Activated T-cell treated with anti-CD3 and anti-CD28 coated beads, Interleukin-2, amount 50 U/mL, for 72 hours (primary cell): ENCODE measurements around the gene FGG. TPM values are rescaled to one million over a fixed set of nuclear protein-coding genes. Genes with fewer than 3 reads are reported as not detected.
"Not testable (repeated sequence)": the region's sequence is repeated elsewhere in the genome, so short reads cannot be mapped to it uniquely, and the experiment has no call there.

Source experiments
- ATAC-seq, 2 donors: fragments of 150-1000 bp; cut with Tn5 transposase; replicated peaks in 1 of 2; 2 replicates each; pipeline ENCODE4 v1.10.0; 2021; ENCODE audit warnings: moderate library complexity in 2 of 2, mild to moderate bottlenecking in 1 of 2
- DNase-seq, 2 donors: peaks; one replicate each; pipeline ENCODE4 v3.0.0; 2021 to 2022; ENCODE audit warnings: mixed read lengths in 1 of 2
- H3K27ac Mint-ChIP-seq: one replicate; pipeline ENCODE4 v1.8.0; 2022; ENCODE audit warnings: mild to moderate bottlenecking, moderate library complexity, mixed read lengths
- H3K27me3 Mint-ChIP-seq: one replicate; pipeline ENCODE4 v1.8.0; 2022; ENCODE audit warnings: low read depth, mixed read lengths
- H3K36me3 Mint-ChIP-seq, 2 donors: one replicate each; pipeline ENCODE4 v1.8.0; 2022; ENCODE audit warnings: mixed read lengths in 2 of 2, mild to moderate bottlenecking in 1 of 2; ENCODE audit not compliant: insufficient read depth in 2 of 2
- H3K4me1 Mint-ChIP-seq: one replicate; pipeline ENCODE4 v1.8.0; 2022; ENCODE audit warnings: low read depth, mixed read lengths
- H3K4me3 Mint-ChIP-seq, 2 donors: one replicate each; pipeline ENCODE4 v1.8.0; 2022; ENCODE audit warnings: mild to moderate bottlenecking in 2 of 2, mixed read lengths in 2 of 2, moderate library complexity in 2 of 2
- H3K9me3 Mint-ChIP-seq, 2 donors: one replicate each; pipeline ENCODE4 v1.8.0; 2022; ENCODE audit warnings: mixed read lengths in 2 of 2
- total RNA-seq, 2 donors: library from RNA; stranded (reverse); gene quantifications; one replicate each; pipeline ENCODE4 v1.2.3, GENCODE V29; 2022

FGG gene
- total RNA-seq, 2 donors from 2014 or later = not detected

DNA sequence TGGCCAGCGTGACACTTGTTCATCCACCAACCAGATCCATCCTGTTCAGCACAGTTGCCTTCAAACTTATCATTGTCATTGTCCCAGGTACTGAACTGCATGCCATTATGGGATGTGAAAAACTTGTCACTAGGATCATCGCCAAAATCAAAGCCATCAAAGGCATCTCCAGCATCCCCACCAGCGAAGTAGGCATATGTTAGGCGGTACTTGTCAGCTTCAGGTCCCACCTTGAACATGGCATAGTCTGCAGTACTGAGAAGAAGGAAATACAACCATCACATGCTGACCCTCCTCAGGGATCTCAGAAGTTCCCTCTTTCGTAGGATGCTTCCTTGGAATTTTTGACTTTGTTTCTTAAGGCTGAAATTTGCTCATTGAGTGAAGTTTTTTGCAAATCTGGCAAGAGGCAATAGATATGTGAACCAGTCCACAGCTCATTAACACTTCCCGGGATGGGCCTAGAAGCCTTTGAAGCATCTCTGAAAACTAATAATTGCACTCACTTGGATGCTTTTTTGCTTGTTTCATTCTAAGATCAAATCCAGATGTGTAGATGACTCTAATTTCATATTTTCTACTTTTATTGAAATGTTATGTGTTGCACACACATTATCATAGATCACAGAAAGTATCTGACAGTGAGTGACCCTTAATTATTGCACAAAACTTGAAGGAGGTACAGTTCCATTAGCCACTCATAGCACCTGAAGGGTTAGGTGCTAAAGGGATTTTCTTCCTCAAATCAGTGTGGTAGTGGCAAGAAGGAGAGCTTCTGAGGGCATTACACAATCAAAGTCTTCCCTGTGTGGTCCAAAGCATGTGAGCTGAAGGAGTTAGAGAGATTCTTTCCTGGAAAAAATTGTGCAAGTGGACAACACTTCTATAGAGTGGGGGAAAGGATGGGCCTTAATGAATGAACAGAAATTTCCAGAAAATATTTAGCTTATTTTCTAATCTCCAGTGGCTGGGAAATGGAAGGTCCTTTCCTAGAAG, 5.4 kb downstream of the FGG start:
- Mint-ChIP-seq H3K4me1 (no peaks in the 10 kb centered on the region), H3K27ac (no peak overlapping the region), H3K4me3 (no peak overlapping the region), H3K9me3 (no peaks in the 10 kb centered on the region), H3K36me3 (no peaks in the 10 kb centered on the region), H3K27me3 (peaks cover 25% of the 10 kb centered on the region)
- no peak for DNase-seq
- no peak for ATAC-seq

DNA sequence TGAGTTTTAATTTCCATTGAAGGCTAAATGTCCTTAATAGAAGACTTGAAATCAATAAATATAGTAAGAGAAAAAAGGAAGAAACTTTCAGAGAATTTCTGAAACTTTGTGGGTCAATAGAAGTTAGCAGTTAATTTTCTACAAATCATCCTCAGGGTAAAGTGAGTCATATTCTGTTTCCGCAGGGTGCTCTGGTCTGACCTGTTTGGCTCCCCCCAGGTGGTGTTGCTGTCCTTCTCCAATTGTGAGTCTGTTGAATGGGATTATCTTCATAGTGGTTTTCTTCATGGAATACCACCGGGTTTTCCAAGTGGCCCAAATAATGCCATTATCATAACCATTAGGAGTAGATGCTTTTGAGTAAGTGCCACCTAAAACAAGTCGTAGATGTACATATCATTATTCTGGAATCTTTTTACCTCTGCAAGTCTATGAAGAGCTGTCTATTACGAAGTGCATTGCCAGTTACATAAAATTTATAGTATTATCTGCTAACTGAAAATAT, 7.7 kb downstream of the FGG start:
- H3K4me1 Mint-ChIP-seq = no peaks in the 10 kb centered on the region
- no peaks in the 10 kb centered on the region for H3K36me3 Mint-ChIP-seq
- no peaks in the 10 kb centered on the region for H3K9me3 Mint-ChIP-seq
- ATAC-seq (no peak), DNase-seq (no peak)
- peaks cover 35% of the 10 kb centered on the region for H3K27me3 Mint-ChIP-seq
- no peak overlapping the region for H3K4me3 Mint-ChIP-seq
- no peak overlapping the region for H3K27ac Mint-ChIP-seq

DNA sequence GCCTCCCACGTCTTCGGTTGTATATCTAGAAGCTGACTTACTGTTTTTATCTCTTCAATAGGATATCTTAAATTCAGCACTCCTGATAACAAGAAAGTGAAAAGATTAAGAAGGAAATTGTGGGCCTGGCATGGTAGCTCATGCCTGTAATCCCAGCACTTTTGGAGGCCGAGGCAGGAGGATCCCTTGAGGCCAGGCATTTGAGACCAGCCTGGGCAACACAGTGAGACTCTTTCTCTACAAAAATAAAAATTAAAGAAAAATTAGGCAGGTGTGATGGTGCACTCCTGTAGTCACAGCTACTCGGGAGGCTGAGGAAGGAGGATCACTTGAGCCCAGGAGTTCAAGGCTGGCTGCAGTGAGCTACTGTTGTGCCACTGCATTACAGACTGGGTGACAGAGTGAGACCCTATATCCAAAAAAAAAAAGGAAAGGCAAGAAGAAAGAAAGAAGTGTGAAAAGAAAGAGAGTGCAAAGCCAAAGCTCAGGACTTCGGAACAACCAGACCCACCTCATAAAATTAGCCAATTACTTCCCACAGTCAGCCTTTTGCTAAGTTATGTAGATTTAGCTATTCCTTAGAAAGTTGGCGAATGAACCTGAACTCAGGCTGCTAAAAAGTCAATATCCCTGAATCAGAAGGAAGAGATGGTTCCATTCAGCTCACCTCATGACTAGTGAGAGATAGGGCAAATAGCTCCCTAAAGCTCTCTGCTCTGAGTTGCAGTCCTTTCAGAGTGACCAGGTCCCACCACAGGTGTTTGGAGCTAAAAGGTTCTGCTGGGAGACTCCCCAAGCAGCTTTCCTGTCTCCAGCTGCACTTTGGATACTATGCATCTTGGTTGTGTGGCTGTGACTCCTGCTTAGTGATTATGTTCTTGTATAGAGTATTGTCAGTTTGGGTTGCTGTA, 9.2 kb downstream of the FGG start:
- H3K9me3 Mint-ChIP-seq = no peaks in the 10 kb centered on the region
- no peak overlapping the region for H3K4me3 Mint-ChIP-seq
- DNase-seq = no peak
- H3K4me1 Mint-ChIP-seq = no peaks in the 10 kb centered on the region
- H3K27me3 Mint-ChIP-seq = peaks cover 30% of the 10 kb centered on the region
- H3K36me3 Mint-ChIP-seq = no peaks in the 10 kb centered on the region
- ATAC-seq = no peak
- no peak overlapping the region for H3K27ac Mint-ChIP-seq

DNA sequence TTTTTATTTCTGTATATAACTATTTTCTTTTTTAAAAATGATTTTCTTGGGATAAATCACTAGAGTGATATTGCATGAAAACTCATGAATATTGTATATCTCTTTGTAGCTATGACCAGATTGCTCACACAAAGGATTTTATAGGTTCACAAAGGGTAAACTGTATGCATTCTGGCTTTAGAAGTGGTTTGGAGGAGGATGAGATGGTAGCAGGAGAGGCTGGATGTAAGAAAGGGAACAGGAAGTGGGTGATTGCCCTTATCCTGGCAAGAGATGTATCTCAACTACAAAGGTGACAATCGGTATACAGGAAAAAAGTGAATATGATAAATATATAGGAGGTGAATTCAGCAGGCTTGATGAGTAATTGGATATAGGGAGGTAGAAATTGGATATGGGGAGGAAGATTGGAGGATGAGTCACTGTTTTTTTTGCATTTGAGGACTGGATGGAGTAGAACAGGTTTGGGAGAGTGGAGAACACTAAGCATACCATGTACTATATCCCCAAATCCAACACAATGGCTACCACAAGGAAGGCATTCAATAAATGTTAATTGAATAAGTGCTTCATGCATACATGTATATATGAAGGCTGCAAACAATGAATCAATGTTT, 9.9 kb downstream of the FGG start:
- Mint-ChIP-seq H3K27ac (no peak overlapping the region), H3K4me1 (no peaks in the 10 kb centered on the region), H3K9me3 (no peaks in the 10 kb centered on the region), H3K36me3 (no peaks in the 10 kb centered on the region), H3K27me3 (peaks cover 30% of the 10 kb centered on the region), H3K4me3 (no peak overlapping the region)
- DNase-seq (no peak), ATAC-seq (no peak)

DNA sequence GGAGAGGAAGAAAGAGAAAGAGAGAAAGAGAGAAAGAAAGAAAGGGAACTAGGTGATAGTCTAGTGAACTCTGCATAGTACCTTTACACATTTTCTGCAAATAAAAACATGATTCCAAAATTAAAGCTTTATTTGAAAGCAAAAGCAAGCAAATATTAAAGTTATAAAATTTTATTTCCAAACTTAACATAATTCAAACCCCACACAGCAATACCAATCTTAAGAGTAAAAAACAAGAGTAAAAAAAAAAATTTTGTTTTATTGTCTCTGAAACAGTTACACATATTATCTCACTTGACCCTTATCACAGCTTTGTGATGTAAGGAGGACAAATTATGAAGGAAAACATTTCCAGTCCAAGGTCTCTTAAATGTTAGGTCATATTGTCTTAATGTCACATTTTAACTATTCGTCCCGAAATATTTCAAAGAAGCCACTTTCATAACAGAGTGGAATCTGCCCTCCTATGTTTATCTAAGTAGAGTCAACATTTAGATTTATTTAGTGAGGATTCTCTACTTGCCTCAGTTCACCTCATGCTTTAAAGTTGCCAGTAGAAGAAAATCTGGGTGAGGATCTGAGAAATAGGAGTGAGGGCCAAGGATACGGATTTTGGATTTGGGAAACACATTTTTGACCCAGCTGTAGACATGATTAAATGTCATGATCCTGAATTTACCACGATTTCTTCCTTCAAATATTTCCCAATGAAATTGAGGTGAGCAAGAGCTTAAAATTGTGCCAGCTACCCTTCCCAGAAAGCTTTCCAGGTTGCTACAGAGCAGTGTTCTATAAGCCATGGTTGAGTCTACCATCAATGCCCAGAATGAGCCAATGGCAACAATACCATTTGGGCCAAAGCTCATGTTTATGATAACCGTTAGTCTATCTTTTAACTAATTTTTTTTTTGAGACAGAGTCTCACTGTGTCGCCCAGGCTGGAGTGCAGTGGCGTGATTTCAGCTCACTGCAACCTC, 14.4 kb downstream of the FGG start:
- Mint-ChIP-seq H3K27ac (no peak overlapping the region), H3K36me3 (no peaks in the 10 kb centered on the region), H3K9me3 (no peaks in the 10 kb centered on the region), H3K4me1 (no peaks in the 10 kb centered on the region), H3K4me3 (no peak overlapping the region), H3K27me3 (peaks cover 30% of the 10 kb centered on the region)
- no peak for DNase-seq
- no peak for ATAC-seq

DNA sequence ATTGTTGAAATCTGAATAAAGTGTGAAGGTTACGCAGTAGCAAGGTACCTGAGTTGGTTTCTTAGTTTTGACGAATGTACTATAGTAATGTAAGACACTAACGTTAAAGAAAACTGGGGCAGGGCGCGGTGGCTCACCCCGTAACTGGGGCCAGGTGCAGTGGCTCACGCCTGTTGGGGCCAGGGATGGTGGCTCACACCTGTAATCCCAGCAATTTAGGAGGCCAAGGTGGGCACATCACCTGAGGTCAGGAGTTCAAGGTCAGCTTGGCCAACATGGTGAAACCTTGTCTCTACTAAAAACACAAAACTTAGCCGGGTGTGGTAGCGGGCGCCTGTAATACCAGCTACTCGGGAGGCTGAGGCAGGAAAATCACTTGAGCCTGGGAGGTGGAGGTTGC, 15.2 kb downstream of the FGG start:
- not testable (repeated sequence) for DNase-seq, H3K4me1 Mint-ChIP-seq, H3K9me3 Mint-ChIP-seq, H3K36me3 Mint-ChIP-seq, ATAC-seq, H3K27ac Mint-ChIP-seq, H3K4me3 Mint-ChIP-seq
- H3K27me3 Mint-ChIP-seq = peaks cover 22% of the 10 kb centered on the region

DNA sequence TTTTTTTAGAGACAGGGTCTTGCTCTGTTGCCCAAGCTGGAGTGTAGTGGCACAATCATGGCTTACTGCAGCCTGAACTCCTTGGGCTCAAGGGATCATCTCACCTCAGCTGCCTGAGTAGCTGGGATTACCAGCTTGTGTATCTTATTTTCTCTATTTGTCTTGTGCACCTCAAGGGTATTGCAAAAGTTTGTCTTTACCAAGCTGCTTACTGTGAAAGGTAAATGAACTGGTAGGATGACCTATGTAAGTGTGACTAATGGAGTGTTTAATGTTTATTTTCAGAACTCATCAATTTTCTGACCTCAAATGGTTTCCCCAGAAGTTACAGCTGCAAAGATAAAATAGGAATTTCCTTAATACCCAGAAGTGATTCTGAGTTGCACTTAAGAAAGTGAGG, 16.6 kb downstream of the FGG start:
- DNase-seq (no peak), ATAC-seq (no peak)
- Mint-ChIP-seq H3K27me3 (peaks cover 14% of the 10 kb centered on the region), H3K4me3 (no peak overlapping the region), H3K27ac (no peak overlapping the region), H3K36me3 (no peaks in the 10 kb centered on the region), H3K4me1 (no peaks in the 10 kb centered on the region), H3K9me3 (no peaks in the 10 kb centered on the region)

DNA sequence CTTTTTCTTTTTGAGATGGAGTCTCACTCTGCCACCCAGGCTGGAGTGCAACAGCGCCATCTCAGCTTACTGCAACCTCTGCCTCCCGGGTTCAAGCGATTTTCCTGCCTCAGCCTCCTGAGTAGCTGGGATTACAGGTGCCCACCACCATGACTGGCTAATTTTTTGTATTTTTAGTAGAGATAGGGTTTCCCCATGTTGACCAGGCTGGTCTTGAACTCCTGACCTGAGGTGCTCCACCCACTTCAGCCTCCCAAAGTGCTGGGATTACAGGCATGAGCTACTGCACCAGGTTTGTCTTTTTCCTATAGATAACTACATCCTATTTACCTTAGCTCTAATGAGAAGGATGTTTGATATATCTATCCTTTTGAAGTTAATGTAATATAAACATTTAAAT, 18.1 kb downstream of the FGG start:
- H3K4me1 Mint-ChIP-seq, H3K4me3 Mint-ChIP-seq, H3K9me3 Mint-ChIP-seq, DNase-seq, ATAC-seq, H3K36me3 Mint-ChIP-seq, H3K27ac Mint-ChIP-seq: not testable (repeated sequence)
- peaks cover 23% of the 10 kb centered on the region for H3K27me3 Mint-ChIP-seq

DNA sequence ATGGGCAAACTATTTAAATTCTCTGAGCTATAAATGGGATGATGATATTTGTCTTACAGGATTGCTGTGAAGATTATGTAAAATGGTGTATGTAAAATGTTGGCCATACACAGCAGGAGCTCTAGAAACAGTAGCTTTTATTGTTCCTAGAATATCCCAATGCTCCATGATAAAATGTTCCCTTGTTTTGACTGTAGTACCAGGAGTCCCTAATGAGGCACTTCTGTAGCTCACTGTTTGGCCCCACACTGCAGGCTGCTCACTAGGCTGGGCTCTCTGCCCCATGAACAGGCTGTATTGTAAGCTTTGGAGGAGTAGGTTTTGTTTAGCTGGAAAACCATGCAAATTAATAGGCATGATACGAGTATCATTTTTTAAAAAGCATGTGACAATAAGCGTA, 18.6 kb downstream of the FGG start:
- no peak for DNase-seq
- no peak overlapping the region for H3K27ac Mint-ChIP-seq
- H3K9me3 Mint-ChIP-seq = no peaks in the 10 kb centered on the region
- H3K27me3 Mint-ChIP-seq = peaks cover 25% of the 10 kb centered on the region
- H3K4me3 Mint-ChIP-seq = no peak overlapping the region
- no peaks in the 10 kb centered on the region for H3K36me3 Mint-ChIP-seq
- ATAC-seq = no peak
- no peaks in the 10 kb centered on the region for H3K4me1 Mint-ChIP-seq

DNA sequence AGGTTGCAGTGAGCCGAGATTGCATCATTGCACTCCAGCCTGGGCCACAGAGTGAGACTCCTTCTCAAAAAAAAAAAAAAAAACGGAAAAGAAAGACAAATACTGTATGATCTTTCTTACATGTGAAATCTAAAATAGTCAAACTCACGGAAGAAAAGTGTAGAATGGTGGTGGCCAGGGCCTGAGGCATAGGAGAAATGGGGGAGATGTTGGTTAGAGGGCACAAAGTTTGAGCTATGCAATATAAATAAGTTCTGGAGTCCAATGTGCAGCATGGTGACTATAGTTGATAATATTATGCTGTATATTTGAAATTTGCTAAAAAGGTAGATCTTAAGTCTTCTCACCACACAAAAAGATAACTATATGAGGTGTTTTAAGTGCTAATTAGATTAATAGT, 20.6 kb downstream of the FGG start:
- Mint-ChIP-seq H3K9me3 (no peaks in the 10 kb centered on the region), H3K27ac (no peak overlapping the region), H3K36me3 (no peaks in the 10 kb centered on the region), H3K4me1 (no peaks in the 10 kb centered on the region), H3K4me3 (no peak overlapping the region), H3K27me3 (peaks cover 18% of the 10 kb centered on the region)
- no peak for DNase-seq
- no peak for ATAC-seq

DNA sequence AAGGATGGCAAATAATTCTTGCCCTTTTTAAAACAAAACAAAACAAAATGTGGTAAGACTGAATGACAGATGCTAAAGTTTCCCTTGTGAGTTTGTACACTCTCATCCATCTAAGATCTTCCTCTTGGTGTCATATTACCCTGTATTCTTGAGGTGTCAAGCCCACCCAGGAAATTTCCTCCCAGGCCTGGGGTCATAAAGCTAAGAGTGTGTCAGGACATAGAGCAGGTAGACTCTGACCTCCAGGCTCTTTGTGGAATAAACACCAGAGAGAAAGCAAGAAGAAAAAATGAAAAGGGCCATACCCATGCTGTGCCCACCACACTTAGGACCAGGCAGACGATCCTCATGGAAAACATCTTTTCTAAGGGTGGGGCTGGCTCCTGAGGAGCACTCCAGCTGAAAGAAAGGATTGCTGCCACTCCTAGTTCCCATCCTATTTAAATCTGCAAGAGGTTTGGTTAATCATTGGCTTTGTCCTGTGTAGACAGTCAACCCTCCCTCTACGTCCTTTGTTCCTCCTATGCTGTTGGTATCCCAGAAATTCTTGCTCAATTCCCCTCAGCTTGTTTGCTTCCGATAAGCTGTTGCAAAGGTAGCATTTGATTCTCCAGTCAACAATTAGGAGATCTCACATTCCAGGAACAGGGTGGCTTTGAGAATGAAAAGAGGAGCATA, 22.0 kb downstream of the FGG start, which contains the start of gene FGA:
Gene FGA, minus strand, starts transcription at position 414 of the 678 bp plus-strand sequence. Its CDS starts 55 bp downstream, at position 359.
- Mint-ChIP-seq H3K9me3 (no peaks in the 10 kb centered on the region), H3K27ac (no peak within 1 kb of the TSS), H3K4me3 (no peak within 1 kb of the TSS), H3K36me3 (no peaks in the 10 kb centered on the region), H3K4me1 (no peaks in the 10 kb centered on the region), H3K27me3 (peaks cover 15% of the 10 kb centered on the region)
- ATAC-seq (no peak), DNase-seq (no peak)
